Left kidney (tissue), 2 donors: Measurements from ENCODE around the gene CHMP5. TPM values are rescaled to one million over a fixed set of nuclear protein-coding genes. Genes with fewer than 3 reads are reported as not detected.

Source experiments
- DNase-seq: peaks from one replicate; pipeline ENCODE4 v3.0.0-alpha.2; 2013
- polyA plus RNA-seq: library from polyadenylated mRNA; unstranded; fragments of 120-200 nt; gene quantifications from one replicate; pipeline ENCODE4 v1.2.1, GENCODE V29; 2013; ENCODE audit not compliant: insufficient read length

CHMP5 gene
- polyA plus RNA-seq, 1 donor: 115 TPM

DNA sequence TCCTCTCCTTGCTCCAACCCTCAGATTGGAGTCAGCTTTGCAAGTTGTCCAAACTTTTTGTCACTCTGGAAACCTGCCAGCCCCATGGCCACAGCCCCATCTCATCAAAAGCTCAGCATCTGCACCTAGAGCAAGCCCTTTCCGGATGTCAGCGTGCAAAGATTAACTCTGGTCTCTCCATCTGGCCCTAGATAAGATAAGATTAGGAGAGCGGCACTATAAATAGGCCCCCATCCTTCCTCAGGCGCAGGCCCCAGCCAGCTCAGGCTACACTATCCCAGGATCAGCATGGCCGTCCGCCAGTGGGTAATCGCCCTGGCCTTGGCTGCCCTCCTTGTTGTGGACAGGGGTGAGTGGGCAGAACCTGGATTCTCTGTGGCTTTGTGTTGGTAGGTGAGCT, 24.9 kb upstream of the CHMP5 start, which contains the start of gene SPINK4:
Gene SPINK4, plus strand, starts transcription at position 247 of the 400 bp plus-strand sequence. Its CDS starts 42 bp downstream, at position 289.
- no peak for DNase-seq

DNA sequence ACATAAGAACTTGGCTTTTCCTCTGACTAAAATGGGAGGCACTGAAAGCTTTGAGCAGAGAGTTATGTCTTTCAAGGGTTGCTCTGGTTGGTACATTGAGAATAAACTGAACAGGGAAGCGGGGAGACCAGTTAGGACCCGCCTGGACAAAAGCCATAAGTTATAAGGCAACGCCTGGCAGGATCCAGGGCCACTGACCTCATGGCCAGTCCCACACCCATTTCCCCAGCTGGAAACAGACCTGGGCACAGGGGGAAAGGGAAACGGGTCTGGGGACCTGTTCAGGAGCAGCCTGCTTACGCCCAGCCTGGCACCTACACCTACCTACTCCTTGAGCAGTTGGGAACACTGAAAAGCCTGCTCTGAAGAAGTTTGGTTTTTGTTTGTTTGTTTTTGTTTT, 23.6 kb upstream of the CHMP5 start:
- no peak for DNase-seq

DNA sequence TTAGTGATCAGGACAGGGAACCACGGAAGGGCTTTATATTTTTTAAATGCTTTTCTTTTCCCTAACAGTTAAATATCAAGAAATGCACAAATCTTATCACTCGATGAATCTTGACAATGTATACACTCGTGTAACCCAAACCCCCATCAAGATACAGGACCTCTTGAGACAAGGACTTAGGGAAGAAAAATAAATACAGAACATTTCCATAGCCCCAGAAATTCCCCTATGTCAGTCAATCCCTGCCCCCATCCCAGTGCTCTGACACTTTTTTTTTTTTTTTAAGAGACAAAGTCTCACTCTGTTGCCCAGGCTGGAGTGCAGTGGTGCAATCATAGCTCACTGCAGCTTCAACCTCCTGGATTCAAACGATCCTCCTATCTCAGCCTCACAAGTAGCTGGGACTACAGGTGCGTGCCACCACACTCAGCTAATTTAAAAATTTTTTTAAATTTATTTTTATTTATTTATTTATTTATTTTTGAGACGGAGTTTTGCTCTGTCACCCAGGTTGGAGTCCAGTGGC, 22.2 kb upstream of the CHMP5 start:
- DNase-seq: no peak

DNA sequence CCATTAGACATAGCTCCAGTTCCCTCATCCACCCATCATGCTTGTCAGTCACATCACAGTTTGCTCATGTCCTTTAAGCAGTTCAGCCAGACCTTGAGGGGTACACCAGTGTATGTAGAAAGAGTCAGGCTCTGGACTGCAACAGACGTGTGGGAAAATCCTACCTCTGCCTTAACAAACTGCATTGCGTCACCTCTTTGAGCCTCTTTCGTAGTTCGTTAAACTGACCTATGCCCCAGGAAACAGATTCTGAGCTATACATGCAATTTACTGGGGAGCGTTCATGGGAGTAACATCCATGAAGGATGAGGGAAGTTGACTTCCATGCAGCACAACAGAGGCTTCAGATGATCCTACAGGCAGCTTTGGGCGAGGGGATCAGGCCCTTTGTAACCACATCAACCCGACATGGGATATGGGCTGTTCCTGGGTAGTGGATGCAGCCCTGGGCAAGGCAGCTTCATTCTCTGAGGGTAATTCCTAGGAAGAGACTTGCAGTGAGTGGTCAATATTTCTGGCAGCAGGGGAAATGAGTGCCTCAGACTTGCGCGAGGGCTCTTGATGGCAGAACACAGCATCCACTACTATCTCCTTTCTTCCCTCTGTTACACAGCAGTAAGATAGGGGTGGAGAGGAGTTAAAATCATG, 20.6 kb upstream of the CHMP5 start:
- no peak for DNase-seq

DNA sequence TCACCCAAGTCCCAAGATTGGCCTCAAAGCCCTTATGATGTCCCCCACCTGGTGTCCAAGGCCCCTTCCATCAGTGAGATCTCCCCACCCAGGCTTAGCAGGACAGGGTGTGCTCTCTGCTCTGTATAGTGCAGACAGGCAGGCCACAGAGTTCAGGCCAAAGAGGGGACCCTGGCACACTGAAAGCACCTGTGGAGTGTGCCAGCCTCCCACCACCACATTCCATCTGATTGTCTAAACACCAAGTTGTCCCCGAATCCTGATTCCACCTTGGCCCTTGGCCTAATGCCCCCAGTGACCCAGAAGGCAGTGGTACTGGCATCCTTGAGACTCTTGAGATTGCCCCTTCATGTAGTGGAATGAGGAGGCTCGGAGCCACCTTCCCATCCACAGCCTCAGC, 19.5 kb upstream of the CHMP5 start:
- no peak for DNase-seq

DNA sequence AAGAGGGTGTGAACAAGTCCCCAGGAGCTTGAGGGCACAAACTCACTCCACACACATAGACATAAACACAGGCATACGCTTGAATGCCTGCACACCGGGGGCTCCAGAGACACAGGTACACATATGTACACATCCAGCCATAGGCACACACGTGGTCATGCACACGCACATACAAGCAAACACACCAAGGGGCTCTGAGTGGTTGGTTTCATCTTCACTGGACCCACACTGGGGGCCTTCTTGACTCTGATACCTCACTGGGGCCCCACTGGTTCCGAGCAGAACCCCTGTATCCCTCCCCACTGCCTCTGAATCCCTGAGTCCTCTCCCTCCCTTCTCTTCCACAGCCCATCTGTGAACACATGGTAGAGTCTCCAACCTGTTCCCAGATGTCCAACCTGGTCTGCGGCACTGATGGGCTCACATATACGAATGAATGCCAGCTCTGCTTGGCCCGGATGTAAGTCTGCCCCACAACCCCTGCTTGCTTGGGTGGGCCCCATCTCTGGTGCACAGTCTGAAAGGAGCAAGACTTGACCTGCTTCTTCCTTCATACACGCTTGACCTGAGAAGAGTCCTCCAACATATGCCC, 18.5 kb upstream of the CHMP5 start:
- DNase-seq: no peak

DNA sequence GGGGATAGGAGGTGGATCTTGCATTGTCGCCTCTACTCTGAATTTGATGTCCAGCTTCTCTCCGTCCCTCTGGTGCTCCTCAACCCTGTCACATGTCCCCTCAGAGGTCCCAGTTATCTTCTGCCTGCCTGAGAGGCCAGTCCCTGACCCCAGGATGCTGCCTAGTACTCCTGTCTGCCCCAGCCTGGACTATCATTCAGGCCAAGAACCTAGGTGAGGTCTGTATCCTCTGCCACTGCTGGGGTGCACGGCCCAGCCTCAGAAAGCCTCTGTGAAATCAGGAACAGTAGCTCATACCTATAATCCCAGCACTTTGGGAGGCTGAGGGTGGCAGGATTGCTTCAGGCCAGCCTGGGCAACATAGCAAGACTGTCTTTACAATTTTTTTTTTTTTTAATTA, 16.2 kb upstream of the CHMP5 start:
- DNase-seq: no peak

DNA sequence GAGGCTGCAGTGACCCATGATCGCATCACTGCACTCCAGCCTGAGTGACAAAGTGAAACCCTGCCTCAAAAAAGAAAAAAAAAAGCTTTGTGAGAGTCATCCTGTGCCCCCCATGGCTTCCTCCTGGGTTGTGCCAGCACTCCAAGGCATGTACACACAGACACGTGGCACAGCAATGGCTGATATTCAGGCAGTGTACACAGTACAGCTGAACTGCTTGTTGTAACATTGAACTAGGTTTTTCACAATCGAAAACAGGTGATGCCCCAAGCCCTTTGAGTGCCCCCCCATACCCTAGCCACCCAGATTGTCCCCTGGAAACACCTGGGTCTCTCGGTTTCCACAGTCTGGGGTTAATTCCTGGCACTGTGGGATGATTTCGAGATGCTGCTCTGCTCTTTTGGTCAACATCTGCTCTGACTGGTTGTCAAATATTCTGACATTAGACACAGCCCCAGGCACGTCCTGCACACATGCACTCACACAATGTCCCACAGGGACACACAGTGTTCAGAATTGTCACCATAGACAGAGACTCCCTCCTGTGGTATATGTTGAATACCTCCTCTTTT, 15.7 kb upstream of the CHMP5 start:
- no peak for DNase-seq

DNA sequence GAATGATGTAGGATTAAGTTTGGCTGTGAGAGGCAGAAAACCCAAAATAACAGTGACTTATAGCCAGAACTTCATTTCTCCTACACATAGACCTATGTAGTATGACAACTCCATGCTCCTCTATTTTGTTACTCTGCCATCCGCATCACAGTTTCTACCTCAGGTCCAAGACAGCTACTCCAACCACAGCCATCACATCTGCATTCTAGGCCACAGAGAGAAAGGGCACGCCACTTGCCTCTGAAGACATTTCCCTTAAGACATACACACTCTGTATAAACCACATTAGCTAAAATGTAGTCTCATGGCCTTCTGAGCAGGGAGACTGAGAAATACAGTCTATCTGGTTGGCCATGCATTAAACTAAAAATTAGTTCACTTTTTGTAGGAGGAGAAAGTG, 14.9 kb upstream of the CHMP5 start:
- DNase-seq: no peak

DNA sequence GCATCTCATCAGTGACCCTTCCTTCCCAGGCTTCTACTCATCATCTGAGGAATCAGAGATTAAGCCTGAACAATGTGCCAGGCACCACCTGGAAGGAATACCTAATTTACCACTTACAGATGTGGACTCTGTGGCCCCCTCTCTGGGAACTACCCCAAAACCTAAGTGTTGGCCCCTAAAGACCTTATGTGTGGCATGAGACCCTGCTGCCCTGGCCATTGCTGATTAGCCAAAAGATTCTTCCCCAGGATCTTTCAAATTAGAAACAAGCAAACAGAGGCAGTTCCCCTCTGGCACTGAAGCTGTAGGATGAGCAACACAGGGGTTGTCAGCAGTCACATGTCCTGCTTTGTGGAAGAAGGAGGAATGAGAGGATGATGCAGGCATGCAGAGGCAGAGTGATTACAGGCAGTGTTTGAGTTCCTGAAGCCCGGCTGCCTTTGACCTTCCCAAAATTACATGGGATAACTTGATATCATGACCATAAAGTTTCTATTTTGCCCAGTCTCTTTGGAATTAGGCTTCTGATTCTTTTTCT, 14.3 kb upstream of the CHMP5 start:
- DNase-seq: no peak

DNA sequence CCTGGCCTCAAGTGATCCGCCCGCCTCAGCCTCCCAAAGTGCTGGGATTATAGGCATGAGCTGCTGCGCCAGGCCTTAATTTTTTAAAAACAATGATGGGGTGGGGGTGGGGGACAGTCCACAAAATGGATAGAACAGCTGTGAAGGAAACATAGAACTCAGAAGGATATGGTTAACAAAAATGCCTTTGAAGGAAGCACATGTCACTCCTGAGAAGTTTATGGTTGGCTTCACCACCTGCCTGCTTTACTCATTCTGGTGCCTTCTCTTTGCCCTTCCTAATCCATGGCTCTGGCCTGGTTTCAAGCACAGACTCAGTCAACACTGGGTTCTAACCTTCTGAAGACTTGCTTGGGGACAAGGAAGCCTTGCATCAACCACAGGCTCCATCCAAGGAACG, 10.6 kb upstream of the CHMP5 start:
- no peak for DNase-seq

DNA sequence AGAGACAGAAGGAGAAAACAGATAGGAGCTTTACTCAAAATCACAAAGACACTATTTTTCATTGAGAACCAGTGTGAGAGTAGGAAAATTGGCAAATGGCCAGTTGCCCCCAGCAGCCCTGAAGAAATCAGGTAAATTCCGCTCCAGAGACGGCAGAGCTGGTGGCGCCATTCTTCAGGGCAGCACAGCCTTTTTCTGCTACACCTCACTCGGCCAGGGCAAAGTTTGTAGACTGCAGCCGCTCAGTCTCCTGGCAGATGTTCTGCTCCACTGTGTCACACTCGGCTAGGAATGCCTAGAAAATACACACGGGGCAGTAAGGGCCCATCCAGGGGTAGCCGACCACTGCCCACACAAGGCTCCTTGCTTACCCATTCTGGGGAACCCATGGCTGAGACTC, 9.8 kb upstream of the CHMP5 start:
- no peak for DNase-seq

DNA sequence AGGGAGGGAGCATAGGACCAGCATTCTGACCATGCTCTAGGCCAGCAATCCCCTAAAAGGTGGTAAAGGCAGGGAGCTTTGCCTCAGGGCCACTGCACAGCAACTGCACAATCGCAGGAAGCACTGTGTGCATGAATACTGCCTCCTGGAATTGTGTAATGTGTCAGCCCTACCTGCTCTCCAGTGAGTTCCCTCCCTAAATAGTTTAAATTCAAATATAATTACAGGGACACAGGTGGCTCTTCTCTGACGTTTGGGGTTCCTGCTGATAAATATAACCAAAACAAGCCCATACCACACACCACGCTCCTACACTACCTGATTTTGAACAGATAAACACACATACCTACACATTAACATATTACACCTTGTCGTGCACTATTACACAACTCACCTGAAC, 9.4 kb upstream of the CHMP5 start:
- no peak for DNase-seq

DNA sequence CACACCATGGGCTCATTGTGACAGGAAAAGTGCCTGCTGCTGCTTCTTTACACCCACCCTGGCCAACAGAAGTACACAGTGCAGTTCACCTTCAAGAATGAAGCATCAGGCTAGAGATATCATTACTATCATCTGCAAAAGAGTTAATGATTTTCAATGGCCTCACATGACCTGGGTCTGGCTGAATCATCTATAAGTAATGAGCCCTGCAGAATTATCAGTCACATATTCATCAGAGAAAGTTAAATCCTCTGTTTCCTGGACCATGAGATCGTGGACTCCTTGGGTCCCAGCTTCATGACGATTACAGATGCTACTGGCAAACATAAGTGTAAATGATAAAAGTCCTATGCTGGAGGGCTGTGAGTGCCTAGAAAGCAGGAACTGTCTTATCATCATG, 8.6 kb upstream of the CHMP5 start:
- DNase-seq: no peak

DNA sequence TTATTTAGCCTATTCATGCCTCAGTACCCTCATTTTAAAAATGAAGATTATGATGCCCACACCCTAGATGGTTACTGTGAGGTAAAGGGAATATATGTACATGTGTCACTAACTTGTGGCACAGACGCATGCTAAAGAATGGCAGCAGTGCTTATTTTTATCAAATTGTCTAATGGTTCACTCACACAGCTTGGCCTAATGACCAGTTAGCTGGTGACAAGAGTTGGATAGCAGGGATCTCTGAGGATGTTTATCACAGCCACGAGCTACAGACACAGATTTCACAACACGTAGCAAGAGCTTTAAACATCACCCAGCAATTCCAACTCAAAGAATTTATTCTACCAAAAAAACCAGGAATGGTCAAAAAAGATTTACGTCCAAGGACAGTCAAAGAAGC, 7.6 kb upstream of the CHMP5 start:
- no peak for DNase-seq

DNA sequence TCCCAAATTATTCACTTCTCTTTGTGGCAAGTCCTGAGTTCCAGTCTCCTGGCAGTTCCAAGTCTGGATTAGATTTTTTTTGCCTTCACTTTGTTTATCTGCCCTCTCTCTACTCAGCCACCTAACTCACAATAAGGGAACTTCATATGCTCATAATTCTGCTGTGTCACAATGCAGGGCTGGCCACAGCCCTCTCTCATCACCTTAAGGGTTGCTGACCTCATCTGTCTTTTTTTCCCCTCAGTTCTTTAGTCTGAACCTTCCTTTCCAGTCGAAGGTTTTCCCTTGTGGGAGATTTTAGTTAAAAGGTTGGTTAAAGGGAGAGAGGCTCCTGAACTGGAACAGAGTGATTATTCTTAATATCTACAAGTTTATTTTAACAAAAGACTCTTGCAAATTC, 4.5 kb upstream of the CHMP5 start:
- no peak for DNase-seq

DNA sequence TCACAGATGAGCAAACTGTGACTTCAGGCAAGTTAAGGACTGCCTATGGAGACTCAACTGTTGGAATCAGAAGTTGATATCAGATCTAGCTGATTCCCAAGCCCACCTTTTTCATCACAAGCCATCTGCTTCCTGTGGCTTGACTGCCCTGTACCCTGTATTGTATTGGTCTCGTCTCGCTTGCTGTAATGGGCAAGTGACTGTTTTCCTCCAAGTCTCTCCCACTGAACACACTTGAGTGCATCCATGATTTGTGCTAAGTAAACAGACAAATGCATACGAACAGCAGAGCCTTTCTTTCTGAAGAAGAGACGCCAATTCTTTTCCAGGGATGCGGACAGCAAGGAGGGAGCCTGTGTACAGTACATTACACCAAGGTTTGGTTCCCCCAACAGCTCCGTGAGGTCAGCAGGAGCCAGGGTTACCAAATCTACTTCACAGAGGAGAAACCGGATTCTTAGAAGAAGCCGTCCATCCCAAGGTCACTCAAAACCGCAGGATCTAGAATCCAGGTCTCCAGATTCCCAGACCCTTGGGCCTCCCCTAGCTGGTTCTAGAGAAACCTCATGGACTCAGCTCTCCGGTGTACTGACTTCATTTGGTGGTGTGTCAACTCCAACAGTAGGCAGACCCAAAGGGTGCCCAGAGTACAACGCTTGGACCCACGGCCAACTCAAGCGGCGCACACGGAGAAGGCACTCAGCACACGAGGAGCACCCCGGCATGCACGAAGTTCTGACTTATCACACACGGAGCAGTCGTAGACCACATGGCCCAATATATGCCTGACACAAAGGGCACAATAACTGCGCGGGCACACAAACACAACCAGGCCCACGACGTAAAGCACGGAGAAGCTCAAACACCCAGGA, 1.5 kb upstream of the CHMP5 start:
- peak; percentile 21 for DNase-seq

DNA sequence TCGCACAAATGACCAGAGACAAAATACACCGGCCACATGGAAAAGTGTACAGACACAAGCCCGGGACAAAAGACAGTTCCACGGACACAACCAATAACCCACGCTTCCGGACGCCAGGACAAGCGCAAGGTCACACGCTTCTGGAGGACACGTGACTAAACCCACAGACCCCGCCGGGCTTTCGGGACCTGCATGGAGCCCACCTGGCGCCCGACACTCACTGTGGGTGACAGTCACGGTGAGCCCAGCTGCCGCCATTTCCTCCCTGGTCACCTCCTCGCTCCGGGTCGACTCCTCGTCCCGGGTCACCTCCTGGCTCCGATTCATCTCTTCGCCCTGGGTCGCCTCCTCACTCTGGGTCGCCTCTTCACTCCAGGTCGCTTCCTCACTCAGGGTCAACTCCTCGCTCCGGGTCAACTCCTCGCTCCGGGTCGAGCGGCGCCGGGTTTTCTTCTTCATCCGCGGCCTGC, 811 bp upstream of the CHMP5 start:
- DNase-seq: peak; percentile 11

DNA sequence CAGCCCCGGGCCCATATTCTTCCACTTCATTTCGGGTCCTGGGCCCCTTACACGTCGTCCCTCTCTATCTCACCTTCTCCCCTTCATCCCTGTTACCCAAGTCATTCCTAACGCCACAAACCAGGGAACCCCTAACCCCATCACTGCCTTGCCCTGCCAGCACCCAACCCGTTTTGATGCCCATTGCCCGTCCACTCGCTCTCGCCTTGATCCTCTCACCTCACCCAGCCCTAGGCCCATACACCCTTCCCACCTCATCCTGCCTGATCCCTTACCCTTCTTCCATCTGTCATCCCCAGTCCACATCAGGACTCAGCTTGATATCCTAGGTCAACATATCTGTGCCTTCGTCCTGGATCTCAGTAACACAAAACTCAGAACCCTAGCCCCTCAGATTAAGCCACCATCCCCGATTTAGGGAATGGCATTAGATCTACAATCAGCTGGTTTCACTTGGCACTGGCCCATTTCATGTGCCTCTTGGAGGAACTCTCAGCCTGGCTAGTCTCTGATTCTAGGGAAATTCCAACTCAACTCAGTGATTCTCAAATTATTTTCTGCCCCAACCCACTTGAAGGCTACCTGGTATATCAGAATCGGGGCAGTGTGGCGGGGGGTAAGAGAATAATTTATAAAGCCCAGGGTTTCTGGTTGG, 489 bp downstream of the CHMP5 start:
- DNase-seq: no peak

DNA sequence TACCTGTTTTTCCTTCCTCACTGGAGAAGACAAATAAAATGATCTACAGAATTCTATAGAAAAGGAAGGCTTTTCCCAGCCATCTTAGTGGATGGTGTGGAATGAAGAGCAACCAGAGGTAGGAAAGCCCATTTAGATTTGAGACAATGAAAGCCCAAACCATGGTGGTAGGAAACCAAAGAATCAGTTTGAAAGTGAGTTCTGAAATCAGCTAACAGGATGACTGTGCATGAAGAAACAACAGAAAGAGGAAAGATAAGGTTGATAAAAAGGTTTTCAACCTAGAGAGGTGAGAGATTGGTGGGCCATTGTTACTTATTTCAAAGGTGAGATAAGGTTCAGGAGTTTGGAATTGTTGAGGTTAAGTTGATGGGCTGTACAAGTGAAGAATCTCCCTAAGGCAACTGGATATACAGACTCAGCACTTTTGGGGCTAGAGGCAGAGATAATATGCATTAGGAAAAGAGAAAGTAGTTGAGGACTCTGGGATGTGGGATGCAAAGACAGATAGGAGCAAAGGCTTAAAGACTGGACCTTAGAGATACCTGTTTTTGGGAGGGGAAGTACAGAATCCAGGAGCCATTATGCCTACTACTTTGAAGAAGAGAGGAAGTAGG, 2.4 kb downstream of the CHMP5 start:
- DNase-seq: no peak

DNA sequence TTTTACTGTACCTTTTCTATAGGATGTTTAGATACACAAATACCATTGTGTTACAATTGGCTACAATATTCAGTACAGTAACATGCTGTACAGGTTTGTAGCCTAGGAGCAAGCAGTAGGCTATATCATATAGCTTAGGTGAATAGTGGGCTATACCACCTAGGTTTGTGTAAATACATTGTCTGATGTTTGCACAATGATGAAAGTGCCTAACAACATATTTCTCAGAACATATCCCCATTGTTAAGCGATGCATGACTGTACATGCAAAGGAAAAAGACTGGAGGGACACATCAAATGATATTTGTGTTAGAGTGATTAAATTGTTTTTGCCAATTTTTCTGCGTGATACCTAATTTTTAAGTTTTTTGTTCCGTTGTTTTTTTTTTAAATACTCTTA, 5.3 kb downstream of the CHMP5 start:
- no peak for DNase-seq
